ENCODE measurements around the gene MED12L. TPM values are rescaled to one million over a fixed set of nuclear protein-coding genes. Genes with fewer than 3 reads are reported as not detected.

Gene MED12L
- total RNA-seq, 6 experiments from 2014 or later: 0.05 to 0.64 (median 0.13) TPM; not detected in 1

DNA sequence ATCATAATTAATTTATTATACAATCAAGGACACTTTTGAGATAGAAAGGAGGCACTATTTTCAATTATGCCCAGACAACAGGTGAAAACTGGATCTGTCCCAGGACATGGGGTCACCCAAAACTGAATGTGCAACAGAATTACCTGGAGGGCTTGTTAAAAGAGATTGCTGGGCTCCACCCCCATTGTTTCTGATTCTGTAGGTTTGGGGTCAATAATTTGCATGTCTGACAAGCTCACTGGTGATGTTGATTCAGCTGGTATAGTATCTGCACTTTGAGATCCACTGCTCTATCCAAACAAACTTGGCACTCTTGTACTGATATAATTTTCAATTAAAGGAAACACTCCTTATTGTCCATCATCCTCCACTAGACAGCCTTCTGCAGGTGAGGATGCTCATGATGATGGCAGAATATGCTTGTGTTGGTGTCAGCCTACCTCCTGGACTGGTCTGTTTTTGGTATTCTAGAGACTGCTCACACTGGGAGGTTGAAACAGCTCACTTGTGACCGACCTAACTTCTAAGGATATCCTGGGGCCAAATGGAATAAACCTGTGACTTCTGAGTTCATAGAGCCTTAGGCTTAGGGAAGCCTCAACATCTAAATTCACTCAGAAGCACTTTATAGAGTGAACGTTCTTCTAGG, 190.7 kb downstream of the MED12L start:
- peaks cover 6% of the 10 kb centered on the region for H3K27me3 Mint-ChIP-seq (ENCODE audit: insufficient read depth)
- TF ChIP-seq, protein P1, sequence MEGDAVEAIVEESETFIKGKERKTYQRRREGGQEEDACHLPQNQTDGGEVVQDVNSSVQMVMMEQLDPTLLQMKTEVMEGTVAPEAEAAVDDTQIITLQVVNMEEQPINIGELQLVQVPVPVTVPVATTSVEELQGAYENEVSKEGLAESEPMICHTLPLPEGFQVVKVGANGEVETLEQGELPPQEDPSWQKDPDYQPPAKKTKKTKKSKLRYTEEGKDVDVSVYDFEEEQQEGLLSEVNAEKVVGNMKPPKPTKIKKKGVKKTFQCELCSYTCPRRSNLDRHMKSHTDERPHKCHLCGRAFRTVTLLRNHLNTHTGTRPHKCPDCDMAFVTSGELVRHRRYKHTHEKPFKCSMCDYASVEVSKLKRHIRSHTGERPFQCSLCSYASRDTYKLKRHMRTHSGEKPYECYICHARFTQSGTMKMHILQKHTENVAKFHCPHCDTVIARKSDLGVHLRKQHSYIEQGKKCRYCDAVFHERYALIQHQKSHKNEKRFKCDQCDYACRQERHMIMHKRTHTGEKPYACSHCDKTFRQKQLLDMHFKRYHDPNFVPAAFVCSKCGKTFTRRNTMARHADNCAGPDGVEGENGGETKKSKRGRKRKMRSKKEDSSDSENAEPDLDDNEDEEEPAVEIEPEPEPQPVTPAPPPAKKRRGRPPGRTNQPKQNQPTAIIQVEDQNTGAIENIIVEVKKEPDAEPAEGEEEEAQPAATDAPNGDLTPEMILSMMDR (IDR thresholded peaks at IDR 0.05): no peak
- H3K4me3 Mint-ChIP-seq: no peak overlapping the region
- no peak for DNase-seq
- no peaks in the 10 kb centered on the region for H3K4me1 Mint-ChIP-seq (ENCODE audit: low read depth)
- H3K9me3 Mint-ChIP-seq: no peaks in the 10 kb centered on the region
- H3K36me3 Mint-ChIP-seq (ENCODE audit: low read depth): no peaks in the 10 kb centered on the region
- no peak overlapping the region for H3K27ac Mint-ChIP-seq

DNA sequence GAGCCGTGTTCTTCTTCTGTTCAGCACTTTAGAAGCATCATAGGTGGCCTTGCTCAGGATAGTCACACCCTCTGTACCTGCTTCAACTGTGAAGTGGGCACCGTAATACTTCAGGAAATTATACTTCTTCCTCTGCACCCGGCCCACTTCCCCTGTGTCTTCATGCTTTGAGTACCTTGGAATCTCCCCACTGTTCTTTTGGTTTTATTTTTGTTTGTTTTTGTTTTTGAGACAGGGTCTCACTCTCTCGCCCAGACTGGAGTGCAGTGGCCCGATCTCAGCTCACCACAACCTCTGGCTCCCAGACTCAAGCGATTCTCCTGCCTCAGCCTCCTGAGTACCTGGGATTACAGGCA, 191.2 kb downstream of the MED12L start:
- no peak for DNase-seq
- Mint-ChIP-seq H3K27me3 (ENCODE audit: insufficient read depth) (peaks cover 7% of the 10 kb centered on the region), H3K4me3 (no peak overlapping the region), H3K4me1 (ENCODE audit: low read depth) (peaks cover 3% of the 10 kb centered on the region), H3K27ac (no peak overlapping the region), H3K9me3 (no peaks in the 10 kb centered on the region), H3K36me3 (ENCODE audit: low read depth) (no peaks in the 10 kb centered on the region)
- TF ChIP-seq, protein P1 (IDR thresholded peaks at IDR 0.05): no peak

- H3K36me3 Mint-ChIP-seq (ENCODE audit: low read depth): no peaks in the 10 kb centered on the region
- no peaks in the 10 kb centered on the region for H3K9me3 Mint-ChIP-seq
Measured at GRCh38 chr3:151278230-151278629, 192.8 kb downstream of the MED12L start, which contains the start of gene P2RY14. Gene P2RY14, minus strand, starts transcription at chr3:151278542. Its CDS starts 64,226 bp downstream, at chr3:151214316.

GRCh38 chr3:151281671-151282324, 196.3 kb downstream of the MED12L start:
- Mint-ChIP-seq H3K4me3 (no peak overlapping the region), H3K4me1 (ENCODE audit: low read depth) (peaks cover 20% of the 10 kb centered on the region), H3K9me3 (no peaks in the 10 kb centered on the region), H3K27me3 (ENCODE audit: insufficient read depth) (peaks cover 7% of the 10 kb centered on the region), H3K36me3 (ENCODE audit: low read depth) (no peaks in the 10 kb centered on the region), H3K27ac (no peak overlapping the region)
- TF ChIP-seq, protein P1 (IDR thresholded peaks at IDR 0.05): no peak
- no peak for DNase-seq

More at GRCh38 chr3:151278230-151278629, 192.8 kb downstream of the MED12L start, which contains the start of gene P2RY14:
- Mint-ChIP-seq H3K27me3 (ENCODE audit: insufficient read depth) (peaks cover 7% of the 10 kb centered on the region), H3K27ac (no peak within 1 kb of the TSS), H3K4me3 (no peak within 1 kb of the TSS), H3K4me1 (ENCODE audit: low read depth) (peaks cover 9% of the 10 kb centered on the region)
- TF ChIP-seq, protein P1 (IDR thresholded peaks at IDR 0.05): no peak
- DNase-seq: no peak

DNA sequence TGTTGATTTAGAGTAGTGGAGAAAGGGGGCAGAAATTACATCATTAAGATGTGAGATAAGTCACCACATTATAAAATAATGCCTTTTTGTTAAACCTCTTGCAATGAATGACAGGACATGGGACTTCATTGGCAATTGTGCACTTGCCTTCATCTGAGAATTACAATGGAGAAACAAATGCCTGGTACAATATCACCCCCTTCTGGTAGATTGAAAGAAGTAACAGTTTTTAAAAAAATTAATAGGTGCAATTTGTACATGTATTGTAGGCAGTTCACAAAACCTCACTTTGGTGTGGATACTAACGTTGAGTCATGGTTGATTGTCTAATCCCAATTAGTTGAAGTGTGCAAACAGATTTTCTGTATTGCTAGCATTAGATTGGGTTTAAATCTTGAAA, 197.5 kb downstream of the MED12L start:
- DNase-seq: peak; percentile 54
- Mint-ChIP-seq H3K27me3 (ENCODE audit: insufficient read depth) (peaks cover 8% of the 10 kb centered on the region; the same call in 1 of the 2 replicates), H3K4me1 (ENCODE audit: low read depth) (peaks cover 20% of the 10 kb centered on the region), H3K4me3 (no peak overlapping the region), H3K9me3 (no peaks in the 10 kb centered on the region), H3K27ac (no peak overlapping the region), H3K36me3 (ENCODE audit: low read depth) (no peaks in the 10 kb centered on the region)
- TF ChIP-seq, protein P1 (IDR thresholded peaks at IDR 0.05): peak; percentile 91
